ENCODE results near the gene ALDH4A1.

DNA sequence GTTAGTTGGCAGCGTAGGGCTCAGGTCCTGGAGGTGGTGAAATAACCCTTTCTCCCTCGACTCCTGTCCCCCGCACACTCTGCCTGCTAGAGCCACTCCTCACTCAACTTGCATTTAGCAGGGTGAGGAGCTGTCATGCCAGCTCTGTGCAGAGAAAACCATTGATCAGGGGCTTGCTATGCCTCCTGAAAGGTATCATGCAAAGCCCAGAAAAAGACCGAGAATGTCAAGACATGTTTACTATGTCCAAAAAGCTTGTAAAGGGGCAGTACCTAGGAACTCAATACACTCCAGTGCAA is 18.0 kb downstream of the ALDH4A1 start:
- TF ChIP-seq, protein P1, sequence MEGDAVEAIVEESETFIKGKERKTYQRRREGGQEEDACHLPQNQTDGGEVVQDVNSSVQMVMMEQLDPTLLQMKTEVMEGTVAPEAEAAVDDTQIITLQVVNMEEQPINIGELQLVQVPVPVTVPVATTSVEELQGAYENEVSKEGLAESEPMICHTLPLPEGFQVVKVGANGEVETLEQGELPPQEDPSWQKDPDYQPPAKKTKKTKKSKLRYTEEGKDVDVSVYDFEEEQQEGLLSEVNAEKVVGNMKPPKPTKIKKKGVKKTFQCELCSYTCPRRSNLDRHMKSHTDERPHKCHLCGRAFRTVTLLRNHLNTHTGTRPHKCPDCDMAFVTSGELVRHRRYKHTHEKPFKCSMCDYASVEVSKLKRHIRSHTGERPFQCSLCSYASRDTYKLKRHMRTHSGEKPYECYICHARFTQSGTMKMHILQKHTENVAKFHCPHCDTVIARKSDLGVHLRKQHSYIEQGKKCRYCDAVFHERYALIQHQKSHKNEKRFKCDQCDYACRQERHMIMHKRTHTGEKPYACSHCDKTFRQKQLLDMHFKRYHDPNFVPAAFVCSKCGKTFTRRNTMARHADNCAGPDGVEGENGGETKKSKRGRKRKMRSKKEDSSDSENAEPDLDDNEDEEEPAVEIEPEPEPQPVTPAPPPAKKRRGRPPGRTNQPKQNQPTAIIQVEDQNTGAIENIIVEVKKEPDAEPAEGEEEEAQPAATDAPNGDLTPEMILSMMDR (IDR thresholded peaks at IDR 0.05): no peak
- no peak for TF ChIP-seq POLR2A (IDR thresholded peaks at IDR 0.05)

Measured in lower leg skin (tissue), 3 donors.